Activated CD8-positive, alpha-beta memory T cell treated with anti-CD3 and anti-CD28 coated beads, Interleukin-2, amount 50 U/mL, for 48 hours (primary cell): ENCODE data around the gene SRP9.
"Not testable (repeated sequence)": the region's sequence is repeated elsewhere in the genome, so short reads cannot be mapped to it uniquely, and the experiment has no call there.

ENCODE experiments used
- DNase-seq: peaks from one replicate; pipeline ENCODE4 v3.0.0-alpha.2; 2020

SRP9 gene

DNA sequence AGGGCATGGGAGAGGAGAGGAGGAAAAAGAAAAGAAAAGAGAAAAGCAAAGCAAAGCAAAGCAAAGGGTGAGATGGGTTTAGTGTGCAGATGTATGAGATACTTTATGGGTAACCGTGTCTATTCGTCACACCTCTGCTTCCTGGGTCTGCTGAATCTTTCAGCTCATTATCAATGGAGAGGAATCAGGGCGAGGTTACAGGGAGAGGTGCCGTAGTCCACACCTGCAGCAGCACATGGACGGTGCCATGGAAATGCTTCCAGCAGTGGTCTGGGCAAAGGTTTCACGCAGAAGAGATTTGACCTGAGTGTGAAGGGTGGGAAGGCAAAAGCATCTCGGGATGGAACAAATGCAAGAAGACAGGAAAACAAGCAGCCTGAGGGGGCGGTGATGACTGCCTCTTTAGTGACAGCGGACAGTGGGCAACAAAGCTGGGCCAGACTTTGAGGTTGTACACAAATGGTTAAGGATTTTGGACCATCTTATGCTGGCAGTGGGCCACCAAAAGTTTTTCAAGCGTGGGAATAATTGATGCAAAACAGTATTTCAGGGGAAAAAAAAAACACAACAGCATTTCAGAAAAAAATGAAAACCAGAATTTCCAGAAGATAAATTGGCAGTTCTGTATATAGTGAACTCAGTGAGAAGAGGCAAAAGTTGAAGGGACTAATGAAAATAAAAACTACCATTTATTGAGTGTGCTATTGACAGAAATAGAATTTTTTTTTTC, 19.5 kb upstream of the SRP9 start:
- DNase-seq, result no peak

DNA sequence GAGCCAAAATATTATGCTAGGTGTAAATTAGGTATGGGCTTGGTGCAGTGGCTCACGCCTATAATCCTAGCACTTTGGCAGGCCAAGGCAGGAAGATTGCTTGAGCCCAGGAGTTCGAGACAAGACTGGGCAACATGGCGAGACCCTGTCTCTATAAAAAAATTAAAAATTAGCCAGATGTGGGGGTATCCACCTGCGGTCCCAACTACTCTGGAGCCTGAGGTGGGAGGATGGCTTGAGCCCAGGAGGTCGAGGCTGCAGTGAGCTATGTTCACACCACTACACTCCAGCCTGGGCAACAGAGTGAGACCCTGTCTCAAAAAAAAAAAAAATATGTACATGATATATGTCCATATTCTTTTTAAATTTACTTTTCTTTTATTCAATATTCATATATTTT, 17.7 kb upstream of the SRP9 start:
- DNase-seq, result not testable (repeated sequence)

DNA sequence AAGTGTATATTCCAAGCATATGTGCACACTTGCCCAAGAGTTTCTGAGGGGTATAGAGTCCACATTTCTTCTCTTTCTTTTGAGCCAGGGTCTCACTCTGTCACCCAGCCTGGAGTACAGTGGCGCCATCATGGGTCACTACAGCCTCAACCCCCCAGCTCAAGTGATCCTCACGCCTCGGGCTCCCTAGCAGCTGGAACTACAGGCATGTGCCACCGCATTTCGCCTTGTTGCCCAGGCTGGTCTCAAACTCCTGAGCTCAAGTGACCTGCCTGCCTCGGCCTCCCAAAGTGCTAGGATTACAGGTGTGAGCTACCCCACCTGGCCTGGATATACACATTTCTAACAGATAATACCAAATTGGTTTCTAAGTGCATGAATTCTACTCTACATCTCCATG, 17.1 kb upstream of the SRP9 start:
- DNase-seq, result no peak

DNA sequence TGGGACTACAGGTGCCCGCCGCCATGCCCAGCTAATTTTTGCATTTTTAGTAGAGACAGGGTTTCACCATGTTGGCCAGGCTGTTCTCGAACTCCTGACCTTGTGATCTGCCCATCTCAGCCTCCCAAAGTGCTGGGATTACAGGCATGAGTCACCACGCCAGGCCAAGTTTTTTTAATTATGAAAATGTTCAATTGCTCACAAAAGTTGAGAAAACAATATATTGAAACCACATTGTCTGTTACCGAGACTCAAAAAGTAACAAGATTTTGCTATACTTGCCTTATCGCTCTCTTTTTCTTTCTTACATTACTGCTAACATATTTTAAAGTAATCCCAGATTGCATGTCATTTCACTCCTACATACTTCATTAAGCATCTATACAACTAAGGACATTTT, 16.2 kb upstream of the SRP9 start:
- DNase-seq, result not testable (repeated sequence)

DNA sequence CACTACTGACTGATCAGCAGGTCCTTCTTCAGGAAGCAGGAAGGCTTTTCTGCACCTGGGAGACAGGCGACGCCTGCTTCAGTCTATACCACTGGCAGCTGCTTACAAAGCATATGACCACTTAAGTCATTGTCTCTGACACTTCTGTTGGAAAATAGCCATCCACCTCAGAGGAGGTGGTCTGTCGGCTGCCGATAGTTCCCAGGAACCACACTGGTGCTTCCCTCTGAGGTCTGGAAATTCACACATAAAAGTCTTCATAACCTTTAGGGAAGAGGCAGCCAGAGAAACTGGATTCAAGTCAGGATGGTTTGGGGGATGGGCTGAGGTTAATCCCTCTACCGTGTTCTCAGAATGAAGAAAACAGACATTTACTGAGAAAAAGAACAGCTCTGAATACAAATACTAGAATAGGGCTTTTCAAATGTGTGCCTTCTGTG, 15.6 kb upstream of the SRP9 start:
- DNase-seq, result no peak

DNA sequence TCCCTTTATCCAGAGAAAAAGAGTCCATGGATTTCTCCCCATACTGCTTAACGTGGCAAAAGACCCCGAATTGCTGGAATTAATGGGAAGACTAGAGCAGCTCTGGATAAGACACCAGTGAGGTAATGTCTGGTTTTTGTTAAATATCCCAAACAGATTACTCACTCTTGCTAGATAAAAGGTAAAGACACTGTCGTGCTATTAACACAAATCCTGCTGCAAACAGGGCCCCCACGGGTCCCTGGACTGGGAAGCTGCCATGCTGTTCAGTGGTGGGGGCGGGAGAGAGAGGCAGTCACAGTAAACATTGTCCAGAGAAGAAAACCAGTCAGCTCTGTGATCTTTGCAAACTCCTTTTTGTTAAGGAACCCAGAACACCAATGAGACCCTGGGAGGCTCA, 15.2 kb upstream of the SRP9 start:
- no peak for DNase-seq

DNA sequence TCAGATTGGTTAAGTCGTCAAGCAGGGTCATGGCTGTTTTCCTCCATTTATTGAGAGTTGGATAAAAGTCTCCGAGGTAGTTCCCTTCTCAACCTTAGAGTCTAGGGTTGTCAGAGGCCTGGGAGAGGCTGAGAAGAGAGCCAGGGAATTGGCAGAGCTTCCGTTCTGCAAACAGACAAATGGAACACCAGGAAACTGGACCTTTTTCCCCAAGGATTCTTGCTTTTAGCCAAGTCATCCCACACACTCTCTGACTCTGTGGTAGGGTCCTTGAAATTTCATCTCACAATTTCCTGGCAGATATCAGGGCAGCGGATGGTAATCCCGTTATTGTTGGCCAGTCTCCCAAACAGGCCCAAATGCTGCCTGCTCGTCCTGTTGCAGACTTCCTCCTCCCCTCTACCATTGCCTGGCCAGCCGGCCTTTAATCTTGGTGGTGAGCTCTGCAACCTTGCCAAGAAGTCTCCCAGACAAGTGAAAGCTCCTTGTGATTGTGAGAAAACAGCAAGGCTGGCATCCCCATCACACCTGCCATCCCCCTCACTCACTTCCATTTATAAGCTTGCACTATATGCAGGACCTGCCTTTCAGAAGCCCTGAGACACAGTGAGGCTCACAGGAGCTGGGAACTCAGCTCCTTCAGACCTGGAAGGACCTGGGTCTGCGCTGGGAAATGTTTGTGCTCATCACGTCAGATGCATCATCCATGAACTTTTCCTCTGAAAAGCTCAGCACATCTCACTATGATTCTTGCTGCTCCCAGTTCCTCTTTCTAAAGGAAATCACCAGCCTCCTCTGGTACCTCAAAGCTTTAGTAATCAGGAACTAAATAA, 13.7 kb upstream of the SRP9 start:
- peak; percentile 39 for DNase-seq

DNA sequence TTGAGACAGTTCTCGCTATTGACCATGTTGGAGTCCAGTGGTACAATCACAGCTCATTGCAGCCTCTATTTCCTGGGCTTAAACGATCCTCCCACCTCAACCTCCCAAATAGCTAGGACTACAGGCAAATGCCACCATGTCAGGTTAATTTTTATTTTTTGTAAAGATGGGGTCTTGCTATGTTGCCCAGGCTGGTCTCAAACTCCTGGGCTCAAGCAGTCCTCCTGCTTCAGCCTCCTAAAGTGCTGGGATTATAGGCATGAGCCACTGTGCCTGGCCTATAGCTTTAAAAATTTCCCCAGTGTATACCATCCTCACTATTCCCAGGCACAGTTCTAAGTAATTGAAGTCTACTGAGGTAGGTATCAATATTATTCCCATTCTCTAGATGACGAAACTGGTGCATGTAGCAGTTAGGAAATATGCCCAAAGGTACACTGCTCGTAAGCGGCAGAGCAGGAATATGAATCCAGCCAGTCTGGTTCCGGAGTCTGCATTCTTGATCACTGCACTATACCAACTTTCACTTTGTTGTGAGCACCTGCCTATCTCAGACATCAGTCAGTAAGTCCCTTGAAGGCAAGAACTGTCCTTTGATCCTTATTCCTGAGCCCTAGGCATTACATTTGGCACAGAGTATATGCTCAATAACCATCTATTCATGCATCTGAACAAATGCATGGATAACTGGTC, 11.5 kb upstream of the SRP9 start:
- peak; percentile 22 for DNase-seq

DNA sequence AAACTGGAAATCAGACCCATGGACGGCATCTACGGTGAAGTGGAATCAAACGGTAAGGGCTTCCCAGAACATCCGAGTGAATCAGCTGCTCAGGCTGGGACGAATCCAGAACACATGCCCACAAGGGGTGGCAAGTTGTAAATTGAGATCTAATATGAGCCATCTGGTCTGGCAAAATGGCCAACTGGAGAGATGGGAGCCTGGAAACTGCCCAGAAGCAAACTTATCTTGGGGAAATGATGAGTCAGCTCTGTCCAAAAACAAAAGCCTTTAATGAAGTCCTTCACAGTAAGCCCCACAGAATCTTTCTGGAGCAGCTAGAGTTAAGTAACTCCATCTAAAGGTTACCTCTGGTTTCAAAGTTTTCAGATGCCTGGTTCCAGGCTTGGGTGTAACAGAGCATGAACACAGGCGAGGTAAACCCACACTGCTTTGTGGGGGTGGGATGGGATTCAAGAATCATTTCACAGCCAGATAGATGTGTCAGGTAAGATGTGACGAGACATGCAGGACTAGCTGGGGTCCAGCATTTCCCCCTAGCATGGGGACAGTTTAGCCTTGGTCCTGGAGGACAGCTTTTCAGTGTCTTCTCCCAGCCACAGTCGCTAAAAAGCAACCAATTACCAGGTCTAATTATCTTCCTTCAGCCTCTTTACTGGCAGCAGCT, 10.5 kb upstream of the SRP9 start:
- DNase-seq, result peak; percentile 20

DNA sequence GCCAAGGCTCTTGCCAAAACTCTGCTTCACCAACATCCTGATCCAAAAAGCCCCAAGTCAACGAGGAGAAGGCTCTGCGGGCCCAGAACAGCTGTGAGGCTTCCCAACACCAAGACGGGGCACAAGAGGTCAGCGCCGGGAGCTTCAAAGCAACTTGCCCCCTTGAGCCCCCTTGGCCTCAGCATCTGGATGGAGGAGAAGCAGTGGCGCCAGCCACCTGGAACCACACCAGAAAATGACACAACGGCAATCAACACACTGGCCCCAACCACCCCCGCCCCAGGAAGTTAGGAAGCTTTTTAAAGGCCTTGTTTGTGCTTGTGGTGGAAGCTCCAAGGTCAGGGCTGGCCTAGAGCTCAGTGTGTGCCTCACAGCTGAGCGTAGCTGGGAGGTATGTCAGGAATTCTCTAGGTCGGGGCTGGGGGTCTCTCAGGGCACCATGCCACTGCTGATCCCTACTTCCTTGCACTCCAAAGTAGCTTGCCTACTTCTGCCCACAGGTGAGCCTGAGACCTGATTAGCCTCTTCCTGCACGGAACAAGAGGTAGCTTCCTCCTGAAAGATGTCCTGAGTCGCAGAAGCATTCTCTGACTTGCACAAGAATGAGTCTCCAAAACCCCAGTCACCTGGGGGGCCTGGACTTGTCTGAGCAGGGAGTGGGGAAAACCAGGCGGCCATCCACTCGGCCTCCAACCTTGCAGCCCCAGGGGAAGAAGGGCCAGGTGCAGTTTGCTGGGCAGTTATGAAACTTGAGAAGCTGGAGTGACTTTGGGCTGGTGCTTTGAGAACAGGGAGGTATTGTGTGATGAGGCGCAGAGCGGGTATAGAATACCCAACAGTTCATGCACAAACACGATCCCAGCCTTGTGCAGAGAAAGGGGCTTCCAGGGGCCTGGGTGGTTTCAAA, 9.7 kb upstream of the SRP9 start:
- peak; percentile 36 for DNase-seq

DNA sequence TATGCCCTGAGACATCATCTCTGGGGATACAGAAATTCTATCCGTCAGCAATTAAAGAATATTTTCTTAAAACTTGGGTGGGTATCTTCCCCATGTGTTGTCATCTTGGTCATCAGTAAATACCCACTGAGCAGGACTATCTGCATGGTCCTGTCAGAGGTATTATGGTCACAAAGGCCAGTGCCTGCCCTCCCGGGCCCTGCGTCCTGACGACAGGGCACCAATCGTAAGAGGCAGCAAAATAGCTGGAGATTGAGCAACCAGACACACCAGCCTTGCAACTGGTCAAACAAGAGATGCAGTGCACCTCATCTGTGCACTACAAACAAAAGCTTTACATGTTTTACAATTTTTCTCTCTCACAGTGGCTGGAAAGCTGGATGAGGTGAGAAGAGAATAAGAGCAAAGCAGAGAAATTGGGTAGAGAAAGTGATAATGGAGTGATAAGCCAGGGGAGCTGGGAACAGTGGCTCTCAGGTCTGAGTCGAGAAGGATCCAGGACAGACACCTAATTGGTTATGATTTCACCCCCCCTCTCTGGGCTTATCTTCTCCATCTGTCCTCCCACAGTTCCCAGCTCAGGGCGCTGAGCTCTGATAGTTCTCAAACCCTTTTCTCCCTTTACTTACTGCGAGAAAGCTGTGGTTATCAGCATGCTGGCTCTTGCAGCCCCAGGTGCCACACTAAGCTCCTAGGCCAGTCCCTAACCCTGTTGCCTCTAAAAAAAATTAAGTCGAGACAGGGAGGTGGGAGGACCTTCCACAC, 8.8 kb upstream of the SRP9 start:
- peak; percentile 8 for DNase-seq

DNA sequence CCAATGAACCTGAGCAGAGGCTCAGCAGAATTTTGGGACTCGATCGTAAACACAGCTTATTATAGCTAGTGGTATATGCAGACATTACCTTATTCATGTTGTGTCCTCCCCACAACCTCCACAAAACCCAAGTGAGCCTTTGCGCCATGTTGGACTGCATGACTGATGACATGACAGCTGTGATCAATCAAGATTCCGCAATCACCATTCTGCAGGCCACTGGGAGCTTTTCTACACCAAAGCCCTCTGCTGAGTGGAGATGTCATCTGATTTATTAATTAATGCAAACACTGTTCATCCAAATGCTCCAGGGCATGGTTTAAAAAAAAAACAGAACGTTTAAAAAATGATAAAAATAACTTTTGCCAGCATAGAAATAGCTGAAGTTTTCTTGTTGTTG, 7.9 kb upstream of the SRP9 start:
- peak; percentile 34 for DNase-seq

DNA sequence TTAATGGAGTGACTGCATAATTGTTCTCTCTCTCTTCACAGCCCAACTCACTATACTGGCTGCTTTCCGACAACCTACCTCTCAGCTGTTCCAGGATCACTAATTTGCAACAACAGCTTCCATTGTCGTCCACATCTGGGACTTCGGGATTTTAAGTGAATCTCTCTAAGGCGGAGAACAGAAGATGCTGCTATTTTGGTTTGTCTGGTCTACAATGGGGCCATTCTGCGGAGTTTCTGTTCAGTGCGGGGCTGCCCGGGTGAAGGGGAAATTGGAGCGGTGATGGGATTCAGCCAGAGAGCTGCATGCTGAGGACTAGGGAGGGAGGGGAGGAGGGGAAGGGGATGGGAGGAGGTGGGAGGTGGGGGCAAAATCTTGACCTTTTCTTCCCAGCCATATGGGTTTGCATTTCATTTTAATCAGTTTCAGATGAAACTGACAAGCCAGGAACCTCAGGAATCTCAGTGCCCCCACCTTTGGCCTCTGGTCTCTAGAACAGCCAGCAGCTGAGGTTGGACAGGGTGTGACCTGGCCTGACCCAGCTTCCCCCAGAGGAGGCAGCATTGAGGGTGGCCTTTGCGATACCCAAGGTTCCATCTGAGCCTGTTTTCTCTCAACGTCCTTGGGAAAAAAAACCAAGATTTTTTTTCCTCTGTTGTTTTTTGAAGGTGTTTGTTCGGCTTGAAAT, 6.9 kb upstream of the SRP9 start:
- no peak for DNase-seq

DNA sequence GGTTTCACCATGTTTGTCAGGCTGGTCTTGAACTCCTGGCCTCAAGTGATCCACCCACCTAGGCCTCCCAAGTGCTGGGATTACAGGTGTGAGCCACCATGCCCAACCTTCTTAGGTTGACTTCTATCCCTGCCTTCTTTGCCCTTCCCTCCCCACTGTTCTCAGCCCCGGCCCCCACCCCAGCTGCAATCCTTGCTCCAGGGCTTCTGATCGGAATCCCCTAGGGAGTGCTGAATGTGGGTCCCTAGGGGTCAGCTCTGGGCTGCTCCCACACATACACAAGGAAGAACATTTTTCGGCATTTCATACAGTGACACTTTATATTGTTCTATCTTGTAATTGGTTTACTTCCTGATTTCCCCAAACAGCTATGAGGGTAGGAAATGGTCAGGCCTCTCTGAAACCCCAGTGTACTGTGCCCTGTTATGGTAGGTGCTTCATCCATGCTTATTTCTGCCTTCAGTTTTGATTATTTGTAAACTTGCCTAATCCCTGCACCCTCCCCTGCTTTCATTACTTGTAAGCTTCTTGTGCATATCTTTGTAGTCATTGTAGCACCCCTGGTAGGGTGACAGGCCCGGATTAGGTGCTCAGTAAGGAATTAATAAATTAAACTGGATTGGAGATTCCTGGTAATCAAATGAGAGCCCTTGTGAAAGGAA, 5.8 kb upstream of the SRP9 start:
- DNase-seq, result no peak

DNA sequence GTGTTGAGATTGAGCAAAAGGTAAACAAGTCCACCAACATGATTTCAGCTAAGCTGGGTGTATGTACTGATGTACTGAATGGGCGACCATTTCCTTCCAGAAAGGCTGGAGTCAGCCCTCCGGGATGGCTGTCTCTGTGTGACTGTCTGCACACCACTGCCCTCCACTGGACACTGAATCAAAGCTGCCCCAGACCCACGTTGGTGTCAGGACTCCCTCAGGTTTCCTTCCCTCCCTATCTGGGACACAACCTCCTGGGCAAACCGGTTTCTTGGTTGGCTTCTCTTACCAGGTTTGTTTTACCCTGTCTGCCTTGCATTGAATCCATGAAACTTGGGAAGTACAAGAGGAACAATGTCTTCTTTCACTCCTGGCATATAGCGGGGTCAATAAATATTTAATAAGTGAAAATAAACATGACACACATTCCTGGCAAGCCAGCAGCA, 5.3 kb upstream of the SRP9 start:
- no peak for DNase-seq

DNA sequence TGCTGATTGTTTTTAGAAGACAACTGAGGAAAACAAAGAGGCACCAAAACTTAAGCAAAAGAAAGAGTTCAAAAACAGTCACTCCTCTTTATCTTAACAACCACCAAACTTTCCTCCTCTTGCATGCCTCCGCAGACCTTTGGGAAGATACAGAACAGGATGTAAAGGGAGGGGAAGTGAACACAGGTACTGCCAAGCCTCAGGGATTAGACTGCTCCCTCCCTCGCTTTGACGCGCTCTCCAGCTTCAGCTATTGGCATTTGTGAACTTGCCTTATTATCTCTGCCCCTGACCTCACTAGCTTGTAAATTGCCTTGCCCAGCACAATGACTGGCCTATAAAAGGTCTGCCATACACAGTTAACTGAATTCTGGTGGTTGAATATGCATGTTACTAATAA, 4.8 kb upstream of the SRP9 start:
- DNase-seq, result no peak

DNA sequence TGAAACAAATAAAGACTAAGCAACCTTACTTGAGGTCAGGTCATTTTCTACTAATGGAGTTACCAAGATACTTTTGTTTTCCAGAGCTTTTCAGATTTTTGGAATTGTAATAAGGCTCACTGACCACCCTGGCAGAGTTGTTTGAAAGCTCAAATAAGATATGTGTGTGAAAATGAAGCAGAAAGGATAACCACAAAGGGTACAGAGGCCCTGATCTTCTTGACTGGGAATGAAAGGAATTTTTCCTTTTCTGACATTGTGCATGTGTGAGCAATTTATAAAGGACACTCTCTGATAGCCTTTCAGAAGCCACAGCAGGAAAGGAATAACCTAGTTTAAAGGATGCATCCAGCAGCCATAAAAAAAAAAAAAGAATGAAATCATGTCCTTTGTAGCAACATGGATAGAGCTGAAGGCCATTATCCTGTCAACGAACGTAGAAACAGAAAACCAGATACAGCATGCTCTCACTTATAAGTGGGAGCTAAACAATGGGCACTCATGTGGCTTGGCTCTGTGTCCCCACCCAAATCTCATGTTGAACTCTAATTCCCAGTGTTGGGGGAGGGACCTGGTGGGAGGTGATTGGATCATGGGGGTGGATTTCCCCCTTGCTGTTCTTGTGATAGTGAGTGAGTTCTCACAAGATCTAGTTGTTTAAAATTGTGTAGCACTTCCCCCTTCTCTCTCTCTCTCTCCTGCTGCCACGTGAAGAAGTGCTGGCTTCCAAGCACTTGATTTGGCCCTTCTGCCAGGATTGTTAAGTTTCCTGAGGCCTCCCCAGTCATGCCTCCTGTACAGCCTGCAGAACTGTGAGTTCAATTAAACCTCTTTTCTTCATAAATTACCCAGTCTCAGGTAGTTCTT, 3.1 kb upstream of the SRP9 start:
- DNase-seq, result no peak

DNA sequence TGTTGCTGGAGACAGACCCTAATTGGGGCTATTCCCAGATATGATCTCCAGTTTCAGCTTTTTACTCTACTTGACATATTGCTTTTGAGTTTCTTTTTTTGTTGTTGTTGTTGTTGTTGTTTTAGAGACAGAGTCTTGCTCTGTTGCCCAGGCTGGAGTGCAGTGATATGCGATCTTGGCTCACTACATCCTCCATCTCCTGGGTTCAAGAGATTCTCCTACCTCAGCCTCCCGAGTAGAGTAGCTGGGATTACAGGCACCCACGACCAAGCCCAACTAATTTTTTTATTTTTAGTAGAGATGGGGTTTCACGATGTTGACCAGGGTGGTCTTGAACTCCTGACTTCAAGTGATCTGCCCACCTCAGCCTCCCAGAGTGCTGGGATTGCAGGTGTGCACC, 1.3 kb upstream of the SRP9 start:
- DNase-seq, result no peak

DNA sequence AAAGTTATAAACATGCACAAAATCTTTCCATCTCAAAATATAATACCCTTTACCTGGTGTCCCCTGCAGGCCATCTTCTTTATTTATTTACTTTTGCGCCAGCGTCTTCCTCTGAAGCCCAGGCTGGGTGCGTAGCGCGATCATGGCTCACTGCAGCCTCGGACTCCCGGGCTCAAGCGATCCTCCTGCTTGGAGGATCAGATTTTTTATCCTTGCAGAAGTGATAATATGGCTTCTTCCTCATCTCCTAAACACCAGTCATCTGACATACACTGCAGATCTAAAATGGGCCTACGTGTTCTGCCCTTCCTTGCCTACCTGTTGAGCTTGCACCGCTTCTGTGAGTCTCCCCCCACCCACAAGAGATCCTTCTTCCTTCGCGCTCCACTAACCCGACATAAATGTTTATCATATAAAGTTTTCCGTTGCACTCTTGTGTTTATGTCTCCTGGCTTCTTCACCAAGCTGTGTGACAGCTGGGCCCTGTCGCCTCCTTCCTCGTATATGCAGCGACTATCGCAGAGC, 506 bp upstream of the SRP9 start:
- DNase-seq, result peak; percentile 60
